ENCODE results near the gene NMNAT2. TPM values are rescaled to one million over a fixed set of nuclear protein-coding genes. Genes with fewer than 3 reads are reported as not detected.

The NMNAT2 gene
- total RNA-seq, 1 experiment from 2014 or later, result 8.8 TPM

DNA sequence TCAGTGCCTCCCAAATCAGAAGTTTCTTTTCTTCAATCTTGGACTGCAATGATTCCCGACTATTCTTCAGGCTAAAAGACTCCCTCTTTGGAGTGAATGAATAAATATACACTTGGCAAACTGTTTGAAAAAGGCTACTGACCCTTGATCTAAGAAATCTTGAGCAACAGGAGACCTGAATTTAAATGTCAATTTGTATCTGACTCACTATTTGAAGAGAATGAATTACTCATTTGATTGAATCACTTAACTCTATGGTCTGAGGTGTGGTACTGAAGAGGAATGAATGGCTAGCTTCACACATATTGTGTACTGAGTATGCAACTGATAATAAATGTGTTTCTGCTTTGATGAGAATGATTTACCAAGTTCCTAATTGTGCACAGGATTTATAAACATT is 49.5 kb upstream of the NMNAT2 start (continued):
- TF ChIP-seq TP53 (CRISPR knock-in tag; IDR thresholded peaks at IDR 0.05) (no peak), HMGA2 (CRISPR knock-in tag; IDR thresholded peaks at IDR 0.05) (no peak), ZNF121 (CRISPR knock-in tag; IDR thresholded peaks at IDR 0.05) (no peak)

DNA sequence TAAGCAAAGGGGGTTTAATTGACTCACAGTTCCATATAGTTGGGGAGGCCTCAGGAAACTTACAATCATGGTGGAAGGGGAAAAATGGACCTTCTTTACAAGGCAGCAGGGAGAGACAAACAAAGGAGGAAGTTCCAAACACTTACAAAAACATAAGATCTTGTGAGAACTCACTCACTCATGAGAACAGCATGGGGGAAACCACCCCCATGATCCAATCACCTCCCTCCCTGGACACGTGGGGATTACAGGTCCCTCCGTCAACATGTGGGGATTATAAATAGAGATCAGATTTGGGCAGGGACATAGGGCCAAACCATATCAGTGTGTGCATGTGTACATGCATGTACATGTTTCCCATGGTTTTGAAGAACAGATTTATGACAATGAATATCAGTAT is 48.6 kb upstream of the NMNAT2 start:
- Mint-ChIP-seq H3K27me3 (ENCODE audit: low read depth) (no peaks in the 10 kb centered on the region), H3K4me3 (no peak overlapping the region), H3K4me1 (peaks cover 35% of the 10 kb centered on the region), H3K9me3 (no peaks in the 10 kb centered on the region), H3K27ac (no peak overlapping the region), H3K36me3 (no peaks in the 10 kb centered on the region)
- ATAC-seq (no peak), DNase-seq (ENCODE audit: low spot score) (no peak)
- POLR2A ChIA-PET, result no interaction called here
- TF ChIP-seq, protein P1, sequence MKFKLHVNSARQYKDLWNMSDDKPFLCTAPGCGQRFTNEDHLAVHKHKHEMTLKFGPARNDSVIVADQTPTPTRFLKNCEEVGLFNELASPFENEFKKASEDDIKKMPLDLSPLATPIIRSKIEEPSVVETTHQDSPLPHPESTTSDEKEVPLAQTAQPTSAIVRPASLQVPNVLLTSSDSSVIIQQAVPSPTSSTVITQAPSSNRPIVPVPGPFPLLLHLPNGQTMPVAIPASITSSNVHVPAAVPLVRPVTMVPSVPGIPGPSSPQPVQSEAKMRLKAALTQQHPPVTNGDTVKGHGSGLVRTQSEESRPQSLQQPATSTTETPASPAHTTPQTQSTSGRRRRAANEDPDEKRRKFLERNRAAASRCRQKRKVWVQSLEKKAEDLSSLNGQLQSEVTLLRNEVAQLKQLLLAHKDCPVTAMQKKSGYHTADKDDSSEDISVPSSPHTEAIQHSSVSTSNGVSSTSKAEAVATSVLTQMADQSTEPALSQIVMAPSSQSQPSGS (CRISPR knock-in tag; IDR thresholded peaks at IDR 0.05; ENCODE audit: borderline replicate concordance, low read depth), result no peak
- TF ChIP-seq ZNF121 (CRISPR knock-in tag; IDR thresholded peaks at IDR 0.05), result no peak
- no peak for TF ChIP-seq NFE2L1 (CRISPR knock-in tag; IDR thresholded peaks at IDR 0.05)
- TF ChIP-seq SMAD3 (CRISPR knock-in tag; IDR thresholded peaks at IDR 0.05; ENCODE audit: borderline replicate concordance), result no peak
- TF ChIP-seq, protein P2, sequence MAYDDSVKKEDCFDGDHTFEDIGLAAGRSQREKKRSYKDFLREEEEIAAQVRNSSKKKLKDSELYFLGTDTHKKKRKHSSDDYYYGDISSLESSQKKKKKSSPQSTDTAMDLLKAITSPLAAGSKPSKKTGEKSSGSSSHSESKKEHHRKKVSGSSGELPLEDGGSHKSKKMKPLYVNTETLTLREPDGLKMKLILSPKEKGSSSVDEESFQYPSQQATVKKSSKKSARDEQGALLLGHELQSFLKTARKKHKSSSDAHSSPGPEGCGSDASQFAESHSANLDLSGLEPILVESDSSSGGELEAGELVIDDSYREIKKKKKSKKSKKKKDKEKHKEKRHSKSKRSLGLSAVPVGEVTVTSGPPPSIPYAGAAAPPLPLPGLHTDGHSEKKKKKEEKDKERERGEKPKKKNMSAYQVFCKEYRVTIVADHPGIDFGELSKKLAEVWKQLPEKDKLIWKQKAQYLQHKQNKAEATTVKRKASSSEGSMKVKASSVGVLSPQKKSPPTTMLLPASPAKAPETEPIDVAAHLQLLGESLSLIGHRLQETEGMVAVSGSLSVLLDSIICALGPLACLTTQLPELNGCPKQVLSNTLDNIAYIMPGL (CRISPR knock-in tag; IDR thresholded peaks at IDR 0.05), result no peak
- TF ChIP-seq, protein P3, sequence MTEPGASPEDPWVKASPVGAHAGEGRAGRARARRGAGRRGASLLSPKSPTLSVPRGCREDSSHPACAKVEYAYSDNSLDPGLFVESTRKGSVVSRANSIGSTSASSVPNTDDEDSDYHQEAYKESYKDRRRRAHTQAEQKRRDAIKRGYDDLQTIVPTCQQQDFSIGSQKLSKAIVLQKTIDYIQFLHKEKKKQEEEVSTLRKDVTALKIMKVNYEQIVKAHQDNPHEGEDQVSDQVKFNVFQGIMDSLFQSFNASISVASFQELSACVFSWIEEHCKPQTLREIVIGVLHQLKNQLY (CRISPR knock-in tag; IDR thresholded peaks at IDR 0.05), result no peak
- CTCF ChIA-PET, result interaction anchor here (1.4 kb wide), 1 partner anchor 185 kb away, joined by 4 read pairs; no protein-coding TSS in a partner anchor

DNA sequence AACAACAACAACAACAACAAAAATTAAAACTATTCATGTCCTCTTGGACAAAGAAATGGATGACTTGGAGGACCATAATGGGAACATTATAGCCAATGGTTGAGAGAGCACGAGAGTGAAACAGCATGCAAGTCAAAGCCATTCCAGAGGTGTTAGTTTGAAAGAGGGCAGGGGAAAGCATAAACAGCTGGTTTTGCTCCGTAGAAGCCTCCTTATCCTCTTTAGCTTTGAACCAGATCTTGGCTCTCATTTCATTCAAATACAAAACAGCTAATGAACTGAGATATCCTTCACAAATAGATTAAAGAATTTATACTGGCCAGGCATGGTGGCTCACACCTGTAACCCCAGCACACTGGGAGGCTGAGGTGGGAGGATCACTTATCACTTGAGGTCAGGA is 45.4 kb upstream of the NMNAT2 start:
- CTCF ChIA-PET, result no interaction called here
- DNase-seq (ENCODE audit: low spot score) (no peak), ATAC-seq (no peak)
- POLR2A ChIA-PET, result no interaction called here
- no peaks in the 10 kb centered on the region for H3K36me3 Mint-ChIP-seq
- no peaks in the 10 kb centered on the region for H3K27me3 Mint-ChIP-seq (ENCODE audit: low read depth)
- TF ChIP-seq, protein P4, sequence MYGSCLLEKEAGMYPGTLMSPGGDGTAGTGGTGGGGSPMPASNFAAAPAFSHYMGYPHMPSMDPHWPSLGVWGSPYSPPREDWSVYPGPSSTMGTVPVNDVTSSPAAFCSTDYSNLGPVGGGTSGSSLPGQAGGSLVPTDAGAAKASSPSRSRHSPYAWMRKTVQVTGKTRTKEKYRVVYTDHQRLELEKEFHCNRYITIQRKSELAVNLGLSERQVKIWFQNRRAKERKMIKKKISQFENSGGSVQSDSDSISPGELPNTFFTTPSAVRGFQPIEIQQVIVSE (CRISPR knock-in tag; IDR thresholded peaks at IDR 0.05; ENCODE audit: borderline replicate concordance), result no peak
- TF ChIP-seq IRF2 (CRISPR knock-in tag; IDR thresholded peaks at IDR 0.05; ENCODE audit: borderline replicate concordance, low read depth), result no peak
- TF ChIP-seq ZNF121 (CRISPR knock-in tag; IDR thresholded peaks at IDR 0.05), result no peak
- TF ChIP-seq, protein P5, sequence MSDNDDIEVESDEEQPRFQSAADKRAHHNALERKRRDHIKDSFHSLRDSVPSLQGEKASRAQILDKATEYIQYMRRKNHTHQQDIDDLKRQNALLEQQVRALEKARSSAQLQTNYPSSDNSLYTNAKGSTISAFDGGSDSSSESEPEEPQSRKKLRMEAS (CRISPR knock-in tag; IDR thresholded peaks at IDR 0.05), result no peak
- no peak for TF ChIP-seq ZBTB21 (CRISPR knock-in tag; IDR thresholded peaks at IDR 0.05; ENCODE audit: borderline replicate concordance)
- TF ChIP-seq NFE2L1 (CRISPR knock-in tag; IDR thresholded peaks at IDR 0.05), result no peak
- TF ChIP-seq CBFB (CRISPR knock-in tag; IDR thresholded peaks at IDR 0.05; ENCODE audit: low read depth), result no peak
- no peak for TF ChIP-seq TEAD4 (CRISPR knock-in tag; IDR thresholded peaks at IDR 0.05)
- TF ChIP-seq, protein P6, sequence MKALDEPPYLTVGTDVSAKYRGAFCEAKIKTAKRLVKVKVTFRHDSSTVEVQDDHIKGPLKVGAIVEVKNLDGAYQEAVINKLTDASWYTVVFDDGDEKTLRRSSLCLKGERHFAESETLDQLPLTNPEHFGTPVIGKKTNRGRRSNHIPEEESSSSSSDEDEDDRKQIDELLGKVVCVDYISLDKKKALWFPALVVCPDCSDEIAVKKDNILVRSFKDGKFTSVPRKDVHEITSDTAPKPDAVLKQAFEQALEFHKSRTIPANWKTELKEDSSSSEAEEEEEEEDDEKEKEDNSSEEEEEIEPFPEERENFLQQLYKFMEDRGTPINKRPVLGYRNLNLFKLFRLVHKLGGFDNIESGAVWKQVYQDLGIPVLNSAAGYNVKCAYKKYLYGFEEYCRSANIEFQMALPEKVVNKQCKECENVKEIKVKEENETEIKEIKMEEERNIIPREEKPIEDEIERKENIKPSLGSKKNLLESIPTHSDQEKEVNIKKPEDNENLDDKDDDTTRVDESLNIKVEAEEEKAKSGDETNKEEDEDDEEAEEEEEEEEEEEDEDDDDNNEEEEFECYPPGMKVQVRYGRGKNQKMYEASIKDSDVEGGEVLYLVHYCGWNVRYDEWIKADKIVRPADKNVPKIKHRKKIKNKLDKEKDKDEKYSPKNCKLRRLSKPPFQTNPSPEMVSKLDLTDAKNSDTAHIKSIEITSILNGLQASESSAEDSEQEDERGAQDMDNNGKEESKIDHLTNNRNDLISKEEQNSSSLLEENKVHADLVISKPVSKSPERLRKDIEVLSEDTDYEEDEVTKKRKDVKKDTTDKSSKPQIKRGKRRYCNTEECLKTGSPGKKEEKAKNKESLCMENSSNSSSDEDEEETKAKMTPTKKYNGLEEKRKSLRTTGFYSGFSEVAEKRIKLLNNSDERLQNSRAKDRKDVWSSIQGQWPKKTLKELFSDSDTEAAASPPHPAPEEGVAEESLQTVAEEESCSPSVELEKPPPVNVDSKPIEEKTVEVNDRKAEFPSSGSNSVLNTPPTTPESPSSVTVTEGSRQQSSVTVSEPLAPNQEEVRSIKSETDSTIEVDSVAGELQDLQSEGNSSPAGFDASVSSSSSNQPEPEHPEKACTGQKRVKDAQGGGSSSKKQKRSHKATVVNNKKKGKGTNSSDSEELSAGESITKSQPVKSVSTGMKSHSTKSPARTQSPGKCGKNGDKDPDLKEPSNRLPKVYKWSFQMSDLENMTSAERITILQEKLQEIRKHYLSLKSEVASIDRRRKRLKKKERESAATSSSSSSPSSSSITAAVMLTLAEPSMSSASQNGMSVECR (CRISPR knock-in tag; IDR thresholded peaks at IDR 0.05; ENCODE audit: borderline replicate concordance), result no peak
- no peak for TF ChIP-seq JAZF1 (CRISPR knock-in tag; IDR thresholded peaks at IDR 0.05)
- TF ChIP-seq SOX15 (CRISPR knock-in tag; IDR thresholded peaks at IDR 0.05), result no peak
- no peak for TF ChIP-seq TCF7 (CRISPR knock-in tag; IDR thresholded peaks at IDR 0.05; ENCODE audit: low read depth)
- TF ChIP-seq, protein P7, sequence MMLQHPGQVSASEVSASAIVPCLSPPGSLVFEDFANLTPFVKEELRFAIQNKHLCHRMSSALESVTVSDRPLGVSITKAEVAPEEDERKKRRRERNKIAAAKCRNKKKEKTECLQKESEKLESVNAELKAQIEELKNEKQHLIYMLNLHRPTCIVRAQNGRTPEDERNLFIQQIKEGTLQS (CRISPR knock-in tag; conservative IDR thresholded peaks at IDR 0.05), result no peak
- H3K9me3 Mint-ChIP-seq, result no peaks in the 10 kb centered on the region
- H3K4me3 Mint-ChIP-seq, result no peak overlapping the region
- no peak overlapping the region for H3K27ac Mint-ChIP-seq
- peaks cover 43% of the 10 kb centered on the region for H3K4me1 Mint-ChIP-seq
